Esophagus squamous epithelium (tissue), 5 donors: ENCODE results near the gene C2. TPM values are rescaled to one million over a fixed set of nuclear protein-coding genes. Genes with fewer than 3 reads are reported as not detected.

ENCODE experiments used
- DNase-seq: peaks from one replicate; lab custom pipeline; 2025; lab: John Stamatoyannopoulos, UW
- H3K27ac ChIP-seq, 4 donors: fragments of 200-600 bp; sonication (generic); one replicate each; pipeline ENCODE4 v1.5.1; 2016 to 2019; ENCODE audit warnings: mild to moderate bottlenecking in 1 of 4
- H3K27me3 ChIP-seq, 4 donors: fragments of 200-600 bp; sonication (generic); 1 replicate in 3 of 4; 2 replicates in 1 of 4; pipeline versions ENCODE4 v1.5.1 to v1.6.0; 2017 to 2021; ENCODE audit warnings: antibody characterized with exemption in 1 of 4
- H3K36me3 ChIP-seq, 3 donors: fragments of 200-600 bp; sonication (generic); one replicate each; pipeline ENCODE4 v1.5.1; 2016 to 2019
- H3K4me1 ChIP-seq, 3 donors: fragments of 200-600 bp; sonication (generic); one replicate each; pipeline ENCODE4 v1.5.1; 2017 to 2019
- H3K4me3 ChIP-seq, 4 donors: fragments of 200-600 bp; sonication (generic); 1 replicate in 3 of 4; 2 replicates in 1 of 4; pipeline ENCODE4 v1.5.1; 2016 to 2019; ENCODE audit warnings: mild to moderate bottlenecking in 2 of 4, moderate library complexity in 1 of 4
- H3K9me3 ChIP-seq, 3 donors: fragments of 200-600 bp; sonication (generic); one replicate each; pipeline ENCODE4 v1.5.1; 2016 to 2019
- CTCF ChIP-seq, 6 experiments: fragments of 450-650 bp in 4 of 6; fragments of 200-600 bp in 2 of 6; sonication (generic) in 2 of 6; IDR thresholded peaks; one replicate each; pipeline ENCODE4 v1.5.1; 2016 to 2019; ENCODE audit warnings: antibody characterized with exemption in 6 of 6, mild to moderate bottlenecking in 4 of 6, moderate library complexity in 4 of 6
- POLR2A ChIP-seq, 4 donors: fragments of 450-650 bp; IDR thresholded peaks; one replicate each; pipeline ENCODE4 v1.6.1; 2017; ENCODE audit warnings: antibody characterized with exemption in 4 of 4, mild to moderate bottlenecking in 4 of 4, moderate library complexity in 3 of 4
- WGBS, 2 donors: methylation state at CpG; one replicate each; pipeline ENCODE4 v1.1.5; 2018; 5-methylcytosine and 5-hydroxymethylcytosine counted together
- intact Hi-C: fragments of 100-400 bp; cut with DNase I; formaldehyde crosslinking; loops from one replicate; pipeline ENCODE4 v1.15.0; 2022
- total RNA-seq, 4 donors: library from RNA; depleted of rRNA; stranded (reverse); fragments of >200 nt; gene quantifications; one replicate each; pipeline ENCODE4 v1.1.0, GENCODE V29; 2016
- donor health status: DM: yes; HTN: yes; CAD: no.

C2 gene
- total RNA-seq, 4 donors from 2014 or later = 1.1 to 15.2 (median 6.4) TPM

- peak overlapping the region in 2 of 4 donors; percentile 2 to 50 for H3K27ac ChIP-seq
- no peaks in the 10 kb centered on the region for H3K9me3 ChIP-seq
- DNase-seq = no peak
- 48 to 59% methylated on average over 5 of the region's 5 CpGs for WGBS, 2 donors
- H3K36me3 ChIP-seq = peaks cover 12 to 73% (median 38%) of the 10 kb centered on the region in 3 donors
- no peaks in the 10 kb centered on the region for H3K27me3 ChIP-seq
- H3K4me3 ChIP-seq = no peak overlapping the region
- intact Hi-C loops = loop anchor here (5.0 kb wide), 1 partner anchor 51 kb away; the partner anchor contains the start of gene ZBTB12
- peaks cover 3 to 8% (median 4%) of the 10 kb centered on the region in 3 donors for H3K4me1 ChIP-seq
- TF ChIP-seq POLR2A (IDR thresholded peaks at IDR 0.05) (no peak), CTCF (IDR thresholded peaks at IDR 0.05) (no peak)
These were observed 25.4 kb downstream of the C2 start for GRCh38 chr6:31952890-31953289.

- intact Hi-C loops = loop anchor here (5.0 kb wide), 1 partner anchor 52 kb away; the partner anchor contains the start of gene ZBTB12
- Histone ChIP-seq H3K4me1 (peaks cover 12 to 19% (median 14%) of the 10 kb centered on the region in 3 donors), H3K36me3 (peaks cover 12 to 73% (median 38%) of the 10 kb centered on the region in 3 donors), H3K27me3 (no peaks in the 10 kb centered on the region), H3K4me3 (no peak overlapping the region), H3K27ac (no peak overlapping the region), H3K9me3 (no peaks in the 10 kb centered on the region)
- DNase-seq = no peak
- no peak for TF ChIP-seq POLR2A (IDR thresholded peaks at IDR 0.05)
- no peak for TF ChIP-seq CTCF (IDR thresholded peaks at IDR 0.05)
- WGBS, 2 donors = 94 to 98% methylated on average over 26 to 27 of the region's 28 CpGs
These were observed 27.0 kb downstream of the C2 start for GRCh38 chr6:31954511-31954910.

- TF ChIP-seq POLR2A (IDR thresholded peaks at IDR 0.05) (no peak), CTCF (IDR thresholded peaks at IDR 0.05) (no peak)
- H3K4me1 ChIP-seq = peaks cover 15 to 28% (median 18%) of the 10 kb centered on the region in 3 donors
- WGBS, 2 donors = 84 to 97% methylated on average over 3 of the region's 3 CpGs
- no peak overlapping the region for H3K4me3 ChIP-seq
- H3K36me3 ChIP-seq = peaks cover 13 to 73% (median 47%) of the 10 kb centered on the region in 3 donors
- no peaks in the 10 kb centered on the region for H3K9me3 ChIP-seq
- DNase-seq = no peak
- no peak overlapping the region for H3K27ac ChIP-seq
- no peaks in the 10 kb centered on the region for H3K27me3 ChIP-seq
- intact Hi-C loops = no loop called here
These were observed 29.3 kb downstream of the C2 start for GRCh38 chr6:31956796-31957195.

- WGBS, 2 donors = 6 to 17% methylated on average over 8 to 11 of the region's 11 CpGs
- intact Hi-C loops = no loop called here
- DNase-seq = no peak
- H3K27ac ChIP-seq = peak overlapping the region; percentile 89 to 95 (median 92)
- TF ChIP-seq CTCF (IDR thresholded peaks at IDR 0.05) (no peak), POLR2A (IDR thresholded peaks at IDR 0.05) (no peak)
- H3K27me3 ChIP-seq = no peaks in the 10 kb centered on the region
- H3K4me3 ChIP-seq = peak overlapping the region; percentile 78 to 93 (median 88)
- peaks cover 9 to 74% (median 60%) of the 10 kb centered on the region in 3 donors for H3K36me3 ChIP-seq
- H3K9me3 ChIP-seq = no peaks in the 10 kb centered on the region
- H3K4me1 ChIP-seq = peaks cover 15 to 28% (median 18%) of the 10 kb centered on the region in 3 donors
These were observed 30.9 kb downstream of the C2 start for GRCh38 chr6:31958412-31958740.

- Histone ChIP-seq H3K27ac (peak within 1 kb of the TSS; percentile 89 to 95 (median 92)), H3K36me3 (peaks cover 5 to 74% (median 60%) of the 10 kb centered on the region in 3 donors), H3K9me3 (no peaks in the 10 kb centered on the region), H3K27me3 (no peaks in the 10 kb centered on the region), H3K4me3 (peak within 1 kb of the TSS; percentile 78 to 93 (median 88)), H3K4me1 (peaks cover 15 to 28% (median 18%) of the 10 kb centered on the region in 3 donors)
- peak in 2 of 4 donors; percentile 67 to 71 for TF ChIP-seq POLR2A (IDR thresholded peaks at IDR 0.05)
- TF ChIP-seq CTCF (IDR thresholded peaks at IDR 0.05) = peak in 2 of 6 experiments; percentile 4 to 5
- peak; percentile 84 for DNase-seq
- WGBS, 2 donors = 1 to 2% methylated on average over 38 to 49 of the region's 59 CpGs
- intact Hi-C loops = no loop called here
These were observed 31.5 kb downstream of the C2 start, which contains the start of the genes NELFE and SKIC2 for GRCh38 chr6:31958741-31959739. NELFE (minus strand) TSS chr6:31958971; CDS start chr6:31958446, 525 bp downstream. SKIC2 (plus strand) TSS chr6:31959175; CDS start chr6:31959193, 18 bp downstream.
